ENCODE results near the gene PUSL1. TPM values are rescaled to one million over a fixed set of nuclear protein-coding genes. Genes with fewer than 3 reads are reported as not detected.

PUSL1 gene
- total RNA-seq, 2 donors from 2014 or later = 14.5 to 24.8 TPM

DNA sequence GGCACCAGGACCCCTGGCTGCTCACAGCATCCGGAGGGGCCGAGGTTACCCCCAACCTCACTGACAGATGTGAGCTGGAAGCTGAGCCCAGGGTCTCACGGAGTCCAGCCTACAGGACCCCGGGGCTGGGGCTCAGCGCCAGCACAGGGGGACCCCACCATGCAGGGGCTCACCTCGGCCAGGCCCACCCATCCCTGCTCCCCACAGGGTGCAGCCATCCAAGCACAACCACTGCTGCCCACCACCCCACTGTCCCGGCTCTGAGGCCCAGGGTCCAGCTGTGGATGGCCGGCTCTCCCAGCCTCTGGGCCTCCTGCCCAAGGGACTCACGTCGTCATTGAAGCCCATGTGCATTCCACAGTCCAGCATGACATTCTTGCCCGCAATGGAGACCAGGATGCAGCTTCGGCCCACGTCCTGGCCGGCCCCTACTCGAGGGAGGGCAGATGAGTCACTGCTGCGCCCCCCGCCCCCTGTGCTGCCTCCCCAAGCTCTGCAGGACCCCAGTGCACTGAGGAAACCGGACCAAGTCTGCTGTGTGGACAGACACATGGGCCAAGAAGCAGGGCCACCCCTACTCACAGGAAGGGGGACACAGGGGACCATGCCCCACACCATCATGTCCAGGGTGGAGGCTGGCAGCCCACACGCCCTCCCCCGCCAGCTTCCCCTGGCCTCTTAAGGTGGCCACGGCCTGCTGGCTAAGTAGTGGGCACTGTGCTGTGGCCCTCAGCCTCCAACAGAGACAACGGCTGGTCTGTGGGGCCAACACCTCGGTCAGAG, 12.5 kb downstream of the PUSL1 start:
- peaks cover 0 to 52% of the 10 kb centered on the region in 2 donors for H3K4me1 ChIP-seq
- DNase-seq (ENCODE audit: low spot score) = no peak
- no peak overlapping the region for H3K27ac ChIP-seq

DNA sequence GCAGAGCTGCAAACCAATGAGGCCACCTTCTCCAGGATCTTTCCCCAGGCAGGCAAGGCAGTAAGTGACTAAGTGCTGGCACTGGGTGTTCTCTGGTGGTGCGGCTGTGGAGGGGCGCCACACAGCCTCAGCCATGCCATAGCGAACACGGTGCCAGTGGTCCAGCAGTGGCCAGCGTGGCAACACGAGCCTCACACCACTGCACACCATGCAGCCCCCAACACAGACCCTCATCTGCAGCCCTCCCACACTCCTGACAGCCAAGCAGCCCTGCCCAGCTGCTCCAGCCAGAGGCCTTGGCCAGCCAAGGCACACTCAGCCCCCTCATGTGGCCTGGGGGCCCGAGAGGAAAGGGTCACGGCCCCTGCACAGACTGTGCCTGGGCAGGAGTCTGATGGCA, 13.1 kb downstream of the PUSL1 start:
- Histone ChIP-seq H3K4me3 (no peak overlapping the region), H3K9me3 (no peaks in the 10 kb centered on the region), H3K4me1 (peaks cover 0 to 58% of the 10 kb centered on the region in 2 donors), H3K27me3 (no peaks in the 10 kb centered on the region), H3K36me3 (peaks cover 27% of the 10 kb centered on the region), H3K27ac (no peak overlapping the region)
- DNase-seq (ENCODE audit: low spot score) = no peak
- TF ChIP-seq, protein P1, sequence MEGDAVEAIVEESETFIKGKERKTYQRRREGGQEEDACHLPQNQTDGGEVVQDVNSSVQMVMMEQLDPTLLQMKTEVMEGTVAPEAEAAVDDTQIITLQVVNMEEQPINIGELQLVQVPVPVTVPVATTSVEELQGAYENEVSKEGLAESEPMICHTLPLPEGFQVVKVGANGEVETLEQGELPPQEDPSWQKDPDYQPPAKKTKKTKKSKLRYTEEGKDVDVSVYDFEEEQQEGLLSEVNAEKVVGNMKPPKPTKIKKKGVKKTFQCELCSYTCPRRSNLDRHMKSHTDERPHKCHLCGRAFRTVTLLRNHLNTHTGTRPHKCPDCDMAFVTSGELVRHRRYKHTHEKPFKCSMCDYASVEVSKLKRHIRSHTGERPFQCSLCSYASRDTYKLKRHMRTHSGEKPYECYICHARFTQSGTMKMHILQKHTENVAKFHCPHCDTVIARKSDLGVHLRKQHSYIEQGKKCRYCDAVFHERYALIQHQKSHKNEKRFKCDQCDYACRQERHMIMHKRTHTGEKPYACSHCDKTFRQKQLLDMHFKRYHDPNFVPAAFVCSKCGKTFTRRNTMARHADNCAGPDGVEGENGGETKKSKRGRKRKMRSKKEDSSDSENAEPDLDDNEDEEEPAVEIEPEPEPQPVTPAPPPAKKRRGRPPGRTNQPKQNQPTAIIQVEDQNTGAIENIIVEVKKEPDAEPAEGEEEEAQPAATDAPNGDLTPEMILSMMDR (IDR thresholded peaks at IDR 0.05) = no peak

More for the DNA sequence above, 12.5 kb downstream of the PUSL1 start:
- H3K4me3 ChIP-seq = no peak overlapping the region
- peaks cover 30% of the 10 kb centered on the region for H3K36me3 ChIP-seq
- no peaks in the 10 kb centered on the region for H3K27me3 ChIP-seq
- TF ChIP-seq, protein P1 (IDR thresholded peaks at IDR 0.05) = no peak
- H3K9me3 ChIP-seq = no peaks in the 10 kb centered on the region

DNA sequence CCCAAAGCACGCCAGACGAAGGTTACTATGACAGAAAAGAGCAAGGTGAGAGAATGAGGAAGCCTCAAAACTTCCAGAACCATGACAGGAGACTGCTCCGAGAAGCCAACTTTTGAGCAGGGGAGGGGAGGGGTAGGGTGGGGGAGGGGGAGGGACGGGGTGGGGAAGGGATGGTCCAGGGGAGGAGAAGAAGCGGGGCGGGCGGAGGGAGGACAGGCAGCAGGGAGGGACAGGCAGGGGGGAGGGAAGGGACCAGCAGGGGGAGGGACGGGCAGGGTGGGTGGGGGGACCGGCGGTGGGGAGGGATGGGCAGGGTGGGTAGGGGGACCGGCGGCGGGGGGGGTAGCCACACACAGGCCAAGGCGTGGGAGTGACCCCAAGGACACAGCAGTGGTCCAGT, 14.0 kb downstream of the PUSL1 start:
- no peak overlapping the region for H3K4me3 ChIP-seq
- H3K9me3 ChIP-seq = no peaks in the 10 kb centered on the region
- no peaks in the 10 kb centered on the region for H3K27me3 ChIP-seq
- TF ChIP-seq, protein P1 (IDR thresholded peaks at IDR 0.05) = no peak
- peaks cover 30% of the 10 kb centered on the region for H3K36me3 ChIP-seq
- no peak overlapping the region for H3K27ac ChIP-seq
- DNase-seq (ENCODE audit: low spot score) = no peak
- H3K4me1 ChIP-seq = peaks cover 0 to 65% of the 10 kb centered on the region in 2 donors

DNA sequence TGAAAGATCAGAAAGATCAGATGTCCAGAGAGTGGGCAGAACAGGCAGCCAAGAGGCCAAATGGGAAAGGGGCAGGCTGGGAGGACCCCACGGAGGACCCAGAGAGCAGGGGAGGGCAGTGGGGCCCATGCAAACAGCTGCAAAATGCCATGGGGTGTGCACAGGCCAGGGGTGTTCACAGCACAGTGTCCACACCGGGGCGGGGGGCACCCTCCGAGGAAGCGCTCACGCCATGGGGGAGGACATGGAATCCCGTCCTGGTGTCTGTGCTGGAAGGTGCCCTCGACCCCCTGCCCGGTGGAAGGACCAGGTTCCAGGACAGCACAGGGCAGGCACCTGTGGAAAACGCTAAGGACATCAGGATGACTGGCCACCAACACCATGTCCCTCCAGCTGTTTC, 14.6 kb downstream of the PUSL1 start:
- Histone ChIP-seq H3K4me1 (peaks cover 0 to 60% of the 10 kb centered on the region in 2 donors), H3K36me3 (peaks cover 36% of the 10 kb centered on the region), H3K27me3 (no peaks in the 10 kb centered on the region), H3K9me3 (no peaks in the 10 kb centered on the region), H3K27ac (no peak overlapping the region), H3K4me3 (no peak overlapping the region)
- TF ChIP-seq, protein P1 (IDR thresholded peaks at IDR 0.05) = no peak
- no peak for DNase-seq (ENCODE audit: low spot score)

DNA sequence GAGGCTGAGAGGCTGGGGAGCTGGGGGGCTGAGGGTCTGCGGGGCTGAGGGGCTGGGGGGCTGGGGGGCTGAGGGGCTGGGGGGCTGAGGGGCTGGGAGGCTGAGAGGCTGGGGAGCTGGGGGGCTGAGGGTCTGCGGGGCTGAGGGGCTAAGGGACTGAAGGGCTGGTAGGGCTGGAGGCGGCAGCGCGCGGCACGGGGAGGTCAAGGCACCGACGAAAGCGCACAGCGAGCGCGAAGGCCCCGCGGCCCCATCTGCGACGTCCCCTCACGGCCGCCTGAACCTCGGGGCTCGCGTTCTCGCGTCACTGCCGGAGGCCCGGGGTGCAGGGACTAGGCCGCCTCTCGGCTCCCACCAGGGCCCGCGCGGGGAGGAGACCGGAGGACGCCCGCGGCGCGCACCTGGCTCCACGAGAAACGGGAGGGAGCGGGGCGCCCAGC, 15.7 kb downstream of the PUSL1 start:
- Histone ChIP-seq H3K9me3 (no peaks in the 10 kb centered on the region), H3K36me3 (peaks cover 38% of the 10 kb centered on the region), H3K27me3 (no peaks in the 10 kb centered on the region), H3K4me1 (peaks cover 0 to 57% of the 10 kb centered on the region in 2 donors), H3K27ac (peak overlapping the region; percentile 76 to 91), H3K4me3 (peak overlapping the region; percentile 91 to 96)
- DNase-seq (ENCODE audit: low spot score) = no peak
- TF ChIP-seq, protein P1 (IDR thresholded peaks at IDR 0.05) = no peak

Data from right atrium auricular region (tissue), 2 donors.